Panc1 (cell line): ENCODE results near the gene PEG3. TPM values are rescaled to one million over a fixed set of nuclear protein-coding genes. Genes with fewer than 3 reads are reported as not detected.

Experiments used
- ATAC-seq: fragments of 200-7000 bp; cut with Tn5 transposase; 2 replicates; pipeline ENCODE4 v1.9.1; 2020; ENCODE audit warnings: mild to moderate bottlenecking, moderate library complexity
- BruUV-seq: library from RNA; stranded (reverse); fragments of 400-500 nt; replicated peaks from 2 replicates; lab custom pipeline; 2021; lab: Mats Ljungman, UMichigan
- CTCF ChIA-PET: fragments of 300-600 bp; sonication (Branson Sonifier 250); formaldehyde crosslinking; loops from one replicate; lab custom pipeline; 2022; ENCODE audit warnings: antibody characterized with exemption; lab: Charles Lee
- POLR2A ChIA-PET: fragments of 300-600 bp; sonication (Branson Sonifier 250); formaldehyde crosslinking; loops from one replicate; lab custom pipeline; 2022; ENCODE audit warnings: antibody characterized with exemption; lab: Charles Lee
- DNase-seq: peaks from one replicate; pipeline ENCODE4 v3.0.0-alpha.2; 2010; ENCODE audit warnings: low read depth, low spot score
- H3K27ac ChIP-seq: 2 replicates; pipeline ENCODE4 v1.5.1; 2011; ENCODE audit warnings: mild to moderate bottlenecking, low read length, inconsistent platforms
- H3K27me3 ChIP-seq: fragments of 200-500 bp; sonication (Bioruptor generic); 2 replicates; pipeline ENCODE4 v1.6.0; 2014; ENCODE audit warnings: low read length, inconsistent platforms; ENCODE audit not compliant: control insufficient read depth, insufficient read depth
- H3K36me3 ChIP-seq: fragments of 200-500 bp; sonication (Bioruptor generic); 2 replicates; pipeline ENCODE4 v1.5.1; 2014; ENCODE audit warnings: inconsistent platforms, mild to moderate bottlenecking, low read length, moderate library complexity; ENCODE audit not compliant: control insufficient read depth, insufficient read depth
- H3K4me1 ChIP-seq: 2 replicates; pipeline ENCODE4 v1.5.1; 2011; ENCODE audit warnings: inconsistent platforms, mild to moderate bottlenecking, low read length, moderate library complexity; ENCODE audit not compliant: control insufficient read depth, insufficient read depth
- H3K4me3 ChIP-seq, 2 experiments: 2 replicates each; pipeline ENCODE4 v1.5.1; 2011 to 2012; ENCODE audit warnings: low read depth in 2 of 2, low read length in 2 of 2, mild to moderate bottlenecking in 2 of 2, inconsistent platforms in 1 of 2, moderate library complexity in 1 of 2
- H3K9me3 ChIP-seq: fragments of 200-500 bp; sonication (Bioruptor generic); 2 replicates; pipeline ENCODE4 v1.5.1; 2014; ENCODE audit warnings: low read depth, mild to moderate bottlenecking, inconsistent platforms, low read length, moderate library complexity; ENCODE audit not compliant: control insufficient read depth, insufficient read depth
- CTCF ChIP-seq: fragments of 450-650 bp; IDR thresholded peaks from 2 replicates; pipeline ENCODE4 v1.5.1; 2017; ENCODE audit warnings: mild to moderate bottlenecking
- POLR2AphosphoS5 ChIP-seq: IDR thresholded peaks from 2 replicates; pipeline ENCODE4 v1.6.1; 2012; ENCODE audit warnings: mild to moderate bottlenecking, low read depth, low read length, moderate library complexity
- REST ChIP-seq, 2 experiments: IDR thresholded peaks; 2 replicates each; pipeline ENCODE4 v1.6.1; 2011 to 2012; ENCODE audit warnings: low read depth in 2 of 2, control low read depth in 1 of 2, low read length in 1 of 2, mild to moderate bottlenecking in 1 of 2, moderate library complexity in 1 of 2; ENCODE audit not compliant: insufficient read depth in 1 of 2
- SIN3A ChIP-seq: IDR thresholded peaks from 2 replicates; pipeline ENCODE4 v1.6.1; 2012; ENCODE audit warnings: low read depth, mild to moderate bottlenecking, low read length, moderate library complexity, borderline replicate concordance; ENCODE audit not compliant: insufficient read depth
- TCF7L2 ChIP-seq: IDR thresholded peaks from 2 replicates; pipeline ENCODE4 v1.6.1; 2011; ENCODE audit warnings: mild to moderate bottlenecking, low read depth, low read length, inconsistent platforms
- in situ Hi-C: cut with HindIII; loops from 2 replicates; pipeline ENCODE4 v1.10.0; 2016; ENCODE audit warnings: low sequenced_read_pairs, low pct_unique_long_range_greater_than_20kb
- intact Hi-C: fragments of 100-400 bp; cut with micrococcal nuclease; formaldehyde crosslinking; loops from one replicate; pipeline ENCODE4 v1.10.0; 2022; ENCODE audit not compliant: unreplicated experiment
- total RNA-seq: library from RNA; stranded (reverse); gene quantifications from one replicate; pipeline ENCODE4 v1.2.1, GENCODE V29; 2021; ENCODE audit not compliant: unreplicated experiment

PEG3 gene
- total RNA-seq, 1 experiment from 2014 or later: 0.15 TPM

- intact Hi-C loops: no loop called here
- TF ChIP-seq TCF7L2: no peak
- no peak for TF ChIP-seq REST (IDR thresholded peaks at IDR 0.05; ENCODE audit: insufficient read depth in 1 of 2, low read depth in 2 of 2, low read length in 1 of 2)
- TF ChIP-seq POLR2AphosphoS5: no peak
- TF ChIP-seq SIN3A: no peak
- TF ChIP-seq CTCF: no peak
- ATAC-seq: no peak
- H3K27ac ChIP-seq: no peak overlapping the region
- ChIA-PET CTCF (no interaction called here), POLR2A (no interaction called here)
- in situ Hi-C loops: no loop called here
- BruUV-seq: no TSS peak
- DNase-seq: no peak
- no peaks in the 10 kb centered on the region; the same call in 1 of the 2 replicates for H3K9me3 ChIP-seq
- no peaks in the 10 kb centered on the region for H3K36me3 ChIP-seq
- no peaks in the 10 kb centered on the region for H3K4me1 ChIP-seq
- H3K27me3 ChIP-seq: no peaks in the 10 kb centered on the region
- H3K4me3 ChIP-seq: no peak overlapping the region
These were observed 29.4 kb upstream of the PEG3 start for GRCh38 chr19:56869886-56870285.

- Histone ChIP-seq H3K27ac (no peak overlapping the region), H3K27me3 (no peaks in the 10 kb centered on the region), H3K4me1 (no peaks in the 10 kb centered on the region), H3K9me3 (no peaks in the 10 kb centered on the region), H3K36me3 (no peaks in the 10 kb centered on the region), H3K4me3 (no peak overlapping the region)
- BruUV-seq: no TSS peak
- TF ChIP-seq SIN3A (no peak), REST (IDR thresholded peaks at IDR 0.05; ENCODE audit: insufficient read depth in 1 of 2, low read depth in 2 of 2, low read length in 1 of 2) (no peak), CTCF (no peak), TCF7L2 (no peak), POLR2AphosphoS5 (no peak)
- DNase-seq (no peak), ATAC-seq (no peak)
- intact Hi-C loops: no loop called here
- ChIA-PET POLR2A (no interaction called here), CTCF (no interaction called here)
- in situ Hi-C loops: no loop called here
These were observed 27.9 kb upstream of the PEG3 start for GRCh38 chr19:56868446-56868845.
